Kidney epithelial cell (primary cell): ENCODE results near the gene PRKCA. TPM values are rescaled to one million over a fixed set of nuclear protein-coding genes. Genes with fewer than 3 reads are reported as not detected.
"Not testable (repeated sequence)": the region's sequence is repeated elsewhere in the genome, so short reads cannot be mapped to it uniquely, and the experiment has no call there.

Source experiments
- DNase-seq: peaks from one replicate; pipeline ENCODE4 v3.0.0-alpha.2; 2010; ENCODE audit warnings: low read depth
- H3K27me3 ChIP-seq: 2 replicates; pipeline ENCODE4 v1.6.0; 2011; ENCODE audit warnings: low read length; ENCODE audit not compliant: control insufficient read depth, insufficient read depth
- H3K36me3 ChIP-seq: 2 replicates; pipeline ENCODE4 v1.5.1; 2011; ENCODE audit warnings: low read length; ENCODE audit not compliant: control insufficient read depth, insufficient read depth
- H3K4me3 ChIP-seq: 2 replicates; pipeline ENCODE4 v1.5.1; 2011; ENCODE audit warnings: low read depth, mild to moderate bottlenecking, control low read depth, low read length
- CTCF ChIP-seq: IDR thresholded peaks from 2 replicates; pipeline ENCODE4 v1.5.1; 2011; ENCODE audit warnings: mild to moderate bottlenecking, moderate library complexity, low read length, control low read depth, inconsistent platforms; ENCODE audit not compliant: insufficient read depth, poor library complexity, severe bottlenecking
- total RNA-seq: library from RNA; depleted of rRNA; stranded (reverse); fragments of >200 nt; gene quantifications from 2 replicates; pipeline ENCODE4 v1.2.3, GENCODE V29; 2015

The PRKCA gene
- total RNA-seq, 1 donor from 2014 or later, result 5.7 TPM

- no peak overlapping the region for H3K4me3 ChIP-seq
- no peak for TF ChIP-seq CTCF
- no peaks in the 10 kb centered on the region for H3K36me3 ChIP-seq
- peak; percentile 56 for DNase-seq
- H3K27me3 ChIP-seq, result no peaks in the 10 kb centered on the region
Measured at GRCh38 chr17:66717641-66718058, 415.2 kb downstream of the PRKCA start.

- H3K36me3 ChIP-seq, result no peaks in the 10 kb centered on the region
- TF ChIP-seq CTCF, result no peak
- no peak for DNase-seq
- H3K27me3 ChIP-seq, result no peaks in the 10 kb centered on the region
- no peak overlapping the region for H3K4me3 ChIP-seq
Measured at GRCh38 chr17:66720027-66720426, 417.6 kb downstream of the PRKCA start.

- no peak for DNase-seq
- Histone ChIP-seq H3K36me3 (no peaks in the 10 kb centered on the region), H3K27me3 (no peaks in the 10 kb centered on the region), H3K4me3 (no peak overlapping the region)
- no peak for TF ChIP-seq CTCF
Measured at GRCh38 chr17:66720567-66720966, 418.2 kb downstream of the PRKCA start.

GRCh38 chr17:66722341-66722740 lies 419.9 kb downstream of the PRKCA start:
- no peak for TF ChIP-seq CTCF
- H3K4me3 ChIP-seq, result no peak overlapping the region
- H3K36me3 ChIP-seq, result no peaks in the 10 kb centered on the region
- no peaks in the 10 kb centered on the region for H3K27me3 ChIP-seq
- DNase-seq, result no peak

- DNase-seq, result no peak
- Histone ChIP-seq H3K4me3 (no peak overlapping the region), H3K27me3 (no peaks in the 10 kb centered on the region), H3K36me3 (no peaks in the 10 kb centered on the region)
- TF ChIP-seq CTCF, result no peak
Measured at GRCh38 chr17:66724581-66725341, 422.3 kb downstream of the PRKCA start.

- not testable (repeated sequence) for H3K36me3 ChIP-seq, H3K27me3 ChIP-seq, H3K4me3 ChIP-seq, DNase-seq
Measured at GRCh38 chr17:66725438-66725837, 423.0 kb downstream of the PRKCA start.
